Trophoblast cell (in vitro differentiated cells and primary cell): ENCODE results near the gene TNFRSF8.

Experiments used
- DNase-seq, 2 donors: peaks; one replicate each; pipeline ENCODE4 v3.0.0-alpha.2; 2016
- H2AFZ ChIP-seq: 2 replicates; pipeline ENCODE4 v1.6.1; 2013; ENCODE audit warnings: low read length, moderate library complexity, mild to moderate bottlenecking; ENCODE audit not compliant: insufficient read depth, poor library complexity
- H2AK5ac ChIP-seq: 2 replicates; pipeline ENCODE4 v1.6.1; 2013; ENCODE audit warnings: mild to moderate bottlenecking, low read length
- H2BK120ac ChIP-seq: 2 replicates; pipeline ENCODE4 v1.6.1; 2013; ENCODE audit warnings: low read length, mild to moderate bottlenecking, moderate library complexity; ENCODE audit not compliant: insufficient read depth, poor library complexity
- H2BK12ac ChIP-seq: 2 replicates; pipeline ENCODE4 v1.6.1; 2013; ENCODE audit warnings: mild to moderate bottlenecking, low read length, moderate library complexity
- H2BK5ac ChIP-seq: 2 replicates; pipeline ENCODE4 v1.6.1; 2013; ENCODE audit warnings: low read length, low read depth, moderate library complexity, mild to moderate bottlenecking; ENCODE audit not compliant: poor library complexity
- H3K14ac ChIP-seq: 2 replicates; pipeline ENCODE4 v1.6.1; 2013; ENCODE audit warnings: mild to moderate bottlenecking, low read length
- H3K18ac ChIP-seq: 2 replicates; pipeline ENCODE4 v1.6.1; 2013; ENCODE audit warnings: mild to moderate bottlenecking, low read length
- H3K23ac ChIP-seq: 2 replicates; pipeline ENCODE4 v1.6.1; 2013; ENCODE audit warnings: low read length
- H3K27ac ChIP-seq: 2 replicates; pipeline ENCODE4 v1.5.1; 2013; ENCODE audit warnings: low read depth, mild to moderate bottlenecking, inconsistent platforms, low read length, moderate library complexity
- H3K27me3 ChIP-seq: 2 replicates; pipeline ENCODE4 v1.6.1; 2013; ENCODE audit warnings: inconsistent platforms, mild to moderate bottlenecking, low read length, moderate library complexity; ENCODE audit not compliant: insufficient read depth
- H3K36me3 ChIP-seq, 2 experiments: 1 replicate in 1 of 2; 2 replicates in 1 of 2; pipeline ENCODE4 v1.6.1; 2013; ENCODE audit warnings: low read length in 2 of 2, mild to moderate bottlenecking in 2 of 2, moderate library complexity in 1 of 2; ENCODE audit not compliant: insufficient read depth in 2 of 2, control insufficient read depth in 1 of 2
- H3K4ac ChIP-seq: 2 replicates; pipeline ENCODE4 v1.6.1; 2013; ENCODE audit warnings: low read depth, mild to moderate bottlenecking, low read length, moderate library complexity
- H3K4me1 ChIP-seq, 2 experiments: 1 replicate in 1 of 2; 2 replicates in 1 of 2; pipeline ENCODE4 v1.6.1; 2013; ENCODE audit warnings: low read length in 2 of 2, mild to moderate bottlenecking in 2 of 2, moderate library complexity in 1 of 2; ENCODE audit not compliant: insufficient read depth in 2 of 2, control insufficient read depth in 1 of 2
- H3K4me2 ChIP-seq: 2 replicates; pipeline ENCODE4 v1.6.1; 2013; ENCODE audit warnings: inconsistent platforms, mild to moderate bottlenecking, low read length, moderate library complexity
- H3K4me3 ChIP-seq: 2 replicates; pipeline ENCODE4 v1.5.1; 2013; ENCODE audit warnings: mild to moderate bottlenecking, low read depth, low read length, inconsistent platforms
- H3K79me1 ChIP-seq: one replicate; pipeline ENCODE4 v1.6.1; 2013; ENCODE audit warnings: low read length
- H3K79me2 ChIP-seq: 2 replicates; pipeline ENCODE4 v1.6.1; 2013; ENCODE audit warnings: low read length, mild to moderate bottlenecking; ENCODE audit not compliant: control insufficient read depth, insufficient read depth, poor library complexity
- H3K9ac ChIP-seq: 2 replicates; pipeline ENCODE4 v1.6.1; 2013; ENCODE audit warnings: mild to moderate bottlenecking, low read length
- H3K9me3 ChIP-seq: 2 replicates; pipeline ENCODE4 v1.6.1; 2013; ENCODE audit warnings: low read depth, mild to moderate bottlenecking, control low read depth, inconsistent platforms, low read length; ENCODE audit not compliant: insufficient read depth
- H4K12ac ChIP-seq: 2 replicates; pipeline ENCODE4 v1.6.1; 2013; ENCODE audit warnings: low read depth, mild to moderate bottlenecking, low read length, moderate library complexity
- H4K8ac ChIP-seq: 2 replicates; pipeline ENCODE4 v1.6.1; 2013; ENCODE audit warnings: low read depth, mild to moderate bottlenecking, low read length, moderate library complexity
- H4K91ac ChIP-seq: one replicate; pipeline ENCODE4 v1.6.1; 2013; ENCODE audit warnings: low read depth, mild to moderate bottlenecking, low read length, moderate library complexity
- WGBS: extraction: QIAGEN DNeasy Blood & Tissue Kit; methylation state at CpG from one replicate; pipeline ENCODE4 v1.1.7; 2013; ENCODE audit warnings: missing lambda C conversion rate; ENCODE audit not compliant: insufficient read length, insufficient coverage; ENCODE audit errors: extremely low coverage; 5-methylcytosine and 5-hydroxymethylcytosine counted together

The TNFRSF8 gene

GRCh38 chr1:12140016-12140415 is 76.9 kb downstream of the TNFRSF8 start:
- Histone ChIP-seq H3K4me1 (peaks cover 23 to 31% of the 10 kb centered on the region in 2 experiments), H4K91ac (peak overlapping the region; percentile 94), H2BK120ac (peak overlapping the region; percentile 52), H2BK5ac (no peak overlapping the region), H4K12ac (no peak overlapping the region), H2AK5ac (peak overlapping the region; percentile 88), H3K36me3 (no peaks in the 10 kb centered on the region), H3K9ac (no peak overlapping the region), H2AFZ (no peak overlapping the region), H3K4me2 (no peak overlapping the region), H3K79me1 (peaks cover 28% of the 10 kb centered on the region), H3K27me3 (no peaks in the 10 kb centered on the region), H3K27ac (no peak overlapping the region), H3K23ac (no peak overlapping the region), H4K8ac (peak overlapping the region; percentile 41), H3K9me3 (peaks cover 3% of the 10 kb centered on the region), H2BK12ac (peak overlapping the region; percentile 48), H3K4me3 (no peak overlapping the region), H3K79me2 (no peaks in the 10 kb centered on the region), H3K4ac (no peak overlapping the region), H3K18ac (peak overlapping the region; percentile 7), H3K14ac (peak overlapping the region; percentile 74)
- WGBS: no CpG with 5 or more reads among the region's 4 CpGs
- DNase-seq: no peak

- WGBS: no CpG with 5 or more reads among the region's 12 CpGs
- Histone ChIP-seq H3K79me1 (peaks cover 30% of the 10 kb centered on the region), H3K4ac (no peak overlapping the region), H3K79me2 (no peaks in the 10 kb centered on the region), H2BK120ac (peak overlapping the region; percentile 84), H2AFZ (no peak overlapping the region), H3K14ac (peak overlapping the region; percentile 74), H3K27ac (no peak overlapping the region), H3K4me1 (peaks cover 25 to 33% of the 10 kb centered on the region in 2 experiments), H3K36me3 (no peaks in the 10 kb centered on the region), H2AK5ac (peak overlapping the region; percentile 88), H3K9ac (no peak overlapping the region), H3K4me3 (no peak overlapping the region), H3K27me3 (no peaks in the 10 kb centered on the region), H4K12ac (no peak overlapping the region), H3K18ac (no peak overlapping the region), H3K9me3 (peaks cover 3% of the 10 kb centered on the region), H2BK12ac (peak overlapping the region; percentile 48), H3K23ac (no peak overlapping the region), H3K4me2 (no peak overlapping the region), H4K91ac (peak overlapping the region; percentile 94), H4K8ac (peak overlapping the region; percentile 41), H2BK5ac (peak overlapping the region; percentile 8)
- no peak for DNase-seq
Measured at GRCh38 chr1:12140515-12141162, 77.5 kb downstream of the TNFRSF8 start.

- peak overlapping the region; percentile 1 for H3K27ac ChIP-seq
Measured at GRCh38 chr1:12141163-12141850, 78.2 kb downstream of the TNFRSF8 start.

GRCh38 chr1:12142141-12142823 is 79.2 kb downstream of the TNFRSF8 start:
- Histone ChIP-seq H3K9ac (no peak overlapping the region), H2BK12ac (peak overlapping the region; percentile 65), H3K9me3 (peaks cover 3% of the 10 kb centered on the region), H2AFZ (peak overlapping the region; percentile 23), H3K27ac (peak overlapping the region; percentile 31), H4K12ac (no peak overlapping the region), H4K8ac (peak overlapping the region; percentile 33), H2BK5ac (peak overlapping the region; percentile 58), H3K23ac (no peak overlapping the region), H3K4ac (no peak overlapping the region), H3K4me1 (peaks cover 30 to 41% of the 10 kb centered on the region in 2 experiments), H4K91ac (peak overlapping the region; percentile 95), H3K4me2 (no peak overlapping the region), H3K27me3 (no peaks in the 10 kb centered on the region), H2AK5ac (peak overlapping the region; percentile 90), H3K36me3 (no peaks in the 10 kb centered on the region), H3K79me1 (peaks cover 41% of the 10 kb centered on the region), H3K4me3 (no peak overlapping the region), H3K18ac (peak overlapping the region; percentile 58), H2BK120ac (peak overlapping the region; percentile 89), H3K79me2 (no peaks in the 10 kb centered on the region), H3K14ac (peak overlapping the region; percentile 76)
- WGBS: no CpG with 5 or more reads among the region's 18 CpGs
- DNase-seq: peak in 1 of 2 donors; percentile 6

More at GRCh38 chr1:12141163-12141850, 78.2 kb downstream of the TNFRSF8 start:
- peaks cover 3% of the 10 kb centered on the region for H3K9me3 ChIP-seq
- H4K8ac ChIP-seq: peak overlapping the region; percentile 41
- H3K18ac ChIP-seq: peak overlapping the region; percentile 72
- peaks cover 25 to 34% of the 10 kb centered on the region in 2 experiments for H3K4me1 ChIP-seq
- H4K12ac ChIP-seq: no peak overlapping the region
- peak overlapping the region; percentile 81 for H2BK12ac ChIP-seq
- H3K4me2 ChIP-seq: no peak overlapping the region
- peak overlapping the region; percentile 95 for H4K91ac ChIP-seq
- no peaks in the 10 kb centered on the region for H3K36me3 ChIP-seq
- H3K9ac ChIP-seq: no peak overlapping the region
- no peaks in the 10 kb centered on the region for H3K79me2 ChIP-seq
- H3K4me3 ChIP-seq: no peak overlapping the region
- H2AFZ ChIP-seq: peak overlapping the region; percentile 19
- H2BK5ac ChIP-seq: peak overlapping the region; percentile 60
- peak overlapping the region; percentile 89 for H2BK120ac ChIP-seq
- H3K23ac ChIP-seq: no peak overlapping the region
- peak overlapping the region; percentile 59 for H3K14ac ChIP-seq
- H3K27me3 ChIP-seq: no peaks in the 10 kb centered on the region
- H3K4ac ChIP-seq: peak overlapping the region; percentile 61
- H2AK5ac ChIP-seq: peak overlapping the region; percentile 86
- WGBS: no CpG with 5 or more reads among the region's 21 CpGs
- DNase-seq: peak; percentile 74 to 76
- peaks cover 36% of the 10 kb centered on the region for H3K79me1 ChIP-seq
